H1 (cell line): ENCODE measurements around the gene P2RY11. TPM values are rescaled to one million over a fixed set of nuclear protein-coding genes. Genes with fewer than 3 reads are reported as not detected.

Experiments
- BCL11A ChIP-seq, 2 experiments: IDR thresholded peaks; one replicate each; pipeline ENCODE4 v1.6.1; 2011; ENCODE audit warnings: low read depth in 2 of 2, low read length in 2 of 2, mild to moderate bottlenecking in 2 of 2
- FOSL1 ChIP-seq: IDR thresholded peaks from 2 replicates; pipeline ENCODE4 v1.6.1; 2011; ENCODE audit warnings: mild to moderate bottlenecking, low read depth, low read length, moderate library complexity; ENCODE audit not compliant: insufficient read depth
- SIN3A ChIP-seq, 2 experiments: IDR thresholded peaks in 1 of 2; conservative IDR thresholded peaks in 1 of 2; 2 replicates each; pipeline ENCODE4 v1.6.1; 2011 to 2012; ENCODE audit warnings: low read length in 2 of 2, improper control_type of control experiment in 1 of 2, low read depth in 1 of 2, mild to moderate bottlenecking in 1 of 2
- SIX5 ChIP-seq: IDR thresholded peaks from 2 replicates; pipeline ENCODE4 v1.6.1; 2011; ENCODE audit warnings: mild to moderate bottlenecking, low read depth, low read length
- SRF ChIP-seq: IDR thresholded peaks from 2 replicates; pipeline ENCODE4 v1.6.1; 2011; ENCODE audit warnings: mild to moderate bottlenecking, low read depth, low read length, moderate library complexity
- polyA plus RNA-seq, 7 experiments: library from polyadenylated mRNA; depleted of rRNA in 3 of 7; stranded (reverse) in 5 of 7; unstranded in 2 of 7; fragments of >200 nt in 5 of 7; fragments of 200-250 nt in 2 of 7; gene quantifications; 1 replicate in 5 of 7; 2 replicates in 1 of 7; 4 replicates in 1 of 7; pipeline versions ENCODE4 v1.2.1 to v1.2.3, GENCODE V29; 2011 to 2013; ENCODE audit warnings: missing spikeins in 2 of 7, mixed read lengths in 2 of 7
- total RNA-seq: library from RNA; stranded (reverse); fragmentation: NEBNext Ultra II Directional; extraction: Animal tissue kit (Norgen Biotek cat#: 25700); gene quantifications from 2 replicates; pipeline ENCODE4 v1.2.1, GENCODE V29; 2021

Gene P2RY11
- total and polyA plus RNA-seq, 2 of the 8 experiments (the other 6 are each of a cell fraction or from before 2014, with no cell fraction given): 9.2 to 18.0 TPM

- TF ChIP-seq FOSL1: no peak
- no peak for TF ChIP-seq SRF
- TF ChIP-seq BCL11A (IDR thresholded peaks at IDR 0.05; ENCODE audit: low read depth in 2 of 2, low read length in 2 of 2): no peak
- no peak for TF ChIP-seq SIX5
- peak in 1 of 2 experiments; percentile 71; a peak in 2 of 4 replicates for TF ChIP-seq SIN3A (conservative IDR thresholded peaks at IDR 0.05 in 1 of 2, IDR thresholded peaks at IDR 0.05 in 1 of 2; ENCODE audit: low read depth in 1 of 2, low read length in 2 of 2)
These were observed 15.4 kb upstream of the P2RY11 start (continued) for GRCh38 chr19:10095948-10096614.
